ENCODE data around the gene APC2. TPM values are rescaled to one million over a fixed set of nuclear protein-coding genes. Genes with fewer than 3 reads are reported as not detected.
A peak's percentile ranks its signal among the peaks of the same experiment; 100 is the strongest.

The APC2 gene
- total RNA-seq, 1 experiment from 2014 or later, result 1.4 TPM

DNA sequence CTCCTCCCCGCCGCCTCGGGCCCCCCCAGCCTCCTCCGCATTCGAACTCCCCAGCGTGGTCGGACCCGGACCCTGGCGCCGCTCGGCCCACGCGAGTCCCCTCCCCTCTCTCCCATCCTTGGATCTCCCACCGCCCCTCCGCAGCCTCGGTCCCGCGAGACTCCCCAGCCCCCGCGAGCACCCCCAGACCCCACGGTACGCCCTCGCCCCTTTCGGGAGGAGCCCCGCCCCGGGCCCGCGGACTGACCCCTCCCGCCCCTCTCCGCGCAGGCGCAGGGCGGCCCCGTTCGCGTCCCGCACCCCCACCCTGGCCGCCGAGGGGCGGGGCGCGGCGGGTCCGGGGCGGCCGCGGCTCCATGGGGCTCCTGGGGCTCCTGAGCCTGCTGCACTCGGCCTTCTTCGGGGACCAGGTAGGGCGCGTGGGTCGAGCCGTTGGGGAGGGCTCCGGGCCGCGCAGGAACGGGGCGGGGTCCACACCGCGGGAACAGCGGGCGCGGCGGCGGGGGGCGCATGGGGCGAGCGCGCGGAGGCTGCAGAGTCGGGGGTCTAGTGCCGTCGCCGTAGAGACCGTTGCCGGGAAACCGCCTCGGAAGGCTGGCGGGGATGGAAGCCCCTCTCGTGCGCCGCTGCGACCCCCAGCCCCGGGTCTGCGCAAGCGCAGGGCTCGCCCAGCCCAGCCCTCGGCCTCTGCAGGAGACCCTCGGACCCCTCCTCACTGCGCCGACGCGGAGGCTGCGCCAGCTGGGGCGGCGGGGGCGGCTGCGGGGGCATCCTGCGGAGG lies 3.8 kb upstream of the APC2 start:
- Mint-ChIP-seq H3K4me3 (no peak overlapping the region), H3K4me1 (peaks cover 11% of the 10 kb centered on the region), H3K27me3 (ENCODE audit: low read depth) (peaks cover 46% of the 10 kb centered on the region), H3K36me3 (peaks cover 16% of the 10 kb centered on the region), H3K27ac (no peak overlapping the region), H3K9me3 (no peaks in the 10 kb centered on the region)
- ChIA-PET CTCF (interaction anchor here (1.0 to 5.0 kb wide), 14 partner anchors 9 to 347 kb away, joined by 3 to 56 read pairs (median 6); partner anchors contain the start of gene CIRBP), POLR2A (interaction anchor here (1.4 kb wide), 1 partner anchor 43 kb away, joined by 5 read pairs; no protein-coding TSS in a partner anchor)
- TF ChIP-seq, protein P1, sequence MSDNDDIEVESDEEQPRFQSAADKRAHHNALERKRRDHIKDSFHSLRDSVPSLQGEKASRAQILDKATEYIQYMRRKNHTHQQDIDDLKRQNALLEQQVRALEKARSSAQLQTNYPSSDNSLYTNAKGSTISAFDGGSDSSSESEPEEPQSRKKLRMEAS (CRISPR knock-in tag; IDR thresholded peaks at IDR 0.05), result no peak
- TF ChIP-seq CBFB (CRISPR knock-in tag; IDR thresholded peaks at IDR 0.05; ENCODE audit: low read depth) (0 out of 2 replicates have a peak, but pooled peaks have one; percentile 11), ZNF219 (CRISPR knock-in tag; IDR thresholded peaks at IDR 0.05; ENCODE audit: borderline replicate concordance) (no peak), TP53 (CRISPR knock-in tag; IDR thresholded peaks at IDR 0.05) (0 out of 2 replicates have a peak, but pooled peaks have one; percentile 59)
- TF ChIP-seq, protein P2, sequence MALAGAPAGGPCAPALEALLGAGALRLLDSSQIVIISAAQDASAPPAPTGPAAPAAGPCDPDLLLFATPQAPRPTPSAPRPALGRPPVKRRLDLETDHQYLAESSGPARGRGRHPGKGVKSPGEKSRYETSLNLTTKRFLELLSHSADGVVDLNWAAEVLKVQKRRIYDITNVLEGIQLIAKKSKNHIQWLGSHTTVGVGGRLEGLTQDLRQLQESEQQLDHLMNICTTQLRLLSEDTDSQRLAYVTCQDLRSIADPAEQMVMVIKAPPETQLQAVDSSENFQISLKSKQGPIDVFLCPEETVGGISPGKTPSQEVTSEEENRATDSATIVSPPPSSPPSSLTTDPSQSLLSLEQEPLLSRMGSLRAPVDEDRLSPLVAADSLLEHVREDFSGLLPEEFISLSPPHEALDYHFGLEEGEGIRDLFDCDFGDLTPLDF (CRISPR knock-in tag; IDR thresholded peaks at IDR 0.05), result no peak
- TF ChIP-seq, protein P3, sequence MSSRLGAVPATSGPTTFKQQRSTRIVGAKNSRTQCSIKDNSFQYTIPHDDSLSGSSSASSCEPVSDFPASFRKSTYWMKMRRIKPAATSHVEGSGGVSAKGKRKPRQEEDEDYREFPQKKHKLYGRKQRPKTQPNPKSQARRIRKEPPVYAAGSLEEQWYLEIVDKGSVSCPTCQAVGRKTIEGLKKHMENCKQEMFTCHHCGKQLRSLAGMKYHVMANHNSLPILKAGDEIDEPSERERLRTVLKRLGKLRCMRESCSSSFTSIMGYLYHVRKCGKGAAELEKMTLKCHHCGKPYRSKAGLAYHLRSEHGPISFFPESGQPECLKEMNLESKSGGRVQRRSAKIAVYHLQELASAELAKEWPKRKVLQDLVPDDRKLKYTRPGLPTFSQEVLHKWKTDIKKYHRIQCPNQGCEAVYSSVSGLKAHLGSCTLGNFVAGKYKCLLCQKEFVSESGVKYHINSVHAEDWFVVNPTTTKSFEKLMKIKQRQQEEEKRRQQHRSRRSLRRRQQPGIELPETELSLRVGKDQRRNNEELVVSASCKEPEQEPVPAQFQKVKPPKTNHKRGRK (CRISPR knock-in tag; IDR thresholded peaks at IDR 0.05; ENCODE audit: borderline replicate concordance), result no peak
- TF ChIP-seq, protein P4, sequence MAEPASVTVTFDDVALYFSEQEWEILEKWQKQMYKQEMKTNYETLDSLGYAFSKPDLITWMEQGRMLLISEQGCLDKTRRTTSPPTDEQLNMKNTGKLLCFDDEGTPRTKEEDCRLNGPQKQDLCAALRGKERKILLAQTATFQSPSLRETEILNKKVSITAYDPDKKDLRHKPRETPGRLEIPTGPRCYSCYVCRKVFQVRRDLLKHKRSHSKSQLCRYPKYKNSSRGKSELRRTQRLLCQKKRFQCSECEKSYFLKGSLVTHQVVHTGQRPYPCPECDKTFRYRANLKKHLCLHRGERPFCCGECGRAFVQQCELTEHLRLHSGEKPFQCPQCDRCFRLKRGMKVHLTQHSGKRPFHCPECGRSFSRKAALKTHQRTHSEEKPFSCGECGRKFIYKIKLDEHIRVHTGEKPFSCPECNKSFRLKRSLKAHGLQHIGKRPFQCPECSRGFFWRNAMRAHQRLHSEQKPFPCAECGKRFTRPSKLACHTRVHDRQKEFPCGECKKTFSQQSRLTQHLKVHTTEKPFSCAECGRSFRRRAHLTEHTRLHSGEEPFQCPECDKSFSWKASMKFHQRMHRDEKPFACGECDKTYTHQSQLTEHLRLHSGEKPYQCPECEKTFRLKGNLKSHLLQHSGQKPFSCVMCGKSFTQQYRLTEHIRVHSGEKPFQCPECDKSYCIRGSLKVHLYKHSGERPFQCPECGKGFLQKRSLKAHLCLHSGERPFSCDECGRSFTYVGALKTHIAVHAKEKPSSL (CRISPR knock-in tag; conservative IDR thresholded peaks at IDR 0.05), result no peak
- TF ChIP-seq, protein P5, sequence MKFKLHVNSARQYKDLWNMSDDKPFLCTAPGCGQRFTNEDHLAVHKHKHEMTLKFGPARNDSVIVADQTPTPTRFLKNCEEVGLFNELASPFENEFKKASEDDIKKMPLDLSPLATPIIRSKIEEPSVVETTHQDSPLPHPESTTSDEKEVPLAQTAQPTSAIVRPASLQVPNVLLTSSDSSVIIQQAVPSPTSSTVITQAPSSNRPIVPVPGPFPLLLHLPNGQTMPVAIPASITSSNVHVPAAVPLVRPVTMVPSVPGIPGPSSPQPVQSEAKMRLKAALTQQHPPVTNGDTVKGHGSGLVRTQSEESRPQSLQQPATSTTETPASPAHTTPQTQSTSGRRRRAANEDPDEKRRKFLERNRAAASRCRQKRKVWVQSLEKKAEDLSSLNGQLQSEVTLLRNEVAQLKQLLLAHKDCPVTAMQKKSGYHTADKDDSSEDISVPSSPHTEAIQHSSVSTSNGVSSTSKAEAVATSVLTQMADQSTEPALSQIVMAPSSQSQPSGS (CRISPR knock-in tag; IDR thresholded peaks at IDR 0.05; ENCODE audit: borderline replicate concordance, low read depth), result no peak
- TF ChIP-seq, protein P6, sequence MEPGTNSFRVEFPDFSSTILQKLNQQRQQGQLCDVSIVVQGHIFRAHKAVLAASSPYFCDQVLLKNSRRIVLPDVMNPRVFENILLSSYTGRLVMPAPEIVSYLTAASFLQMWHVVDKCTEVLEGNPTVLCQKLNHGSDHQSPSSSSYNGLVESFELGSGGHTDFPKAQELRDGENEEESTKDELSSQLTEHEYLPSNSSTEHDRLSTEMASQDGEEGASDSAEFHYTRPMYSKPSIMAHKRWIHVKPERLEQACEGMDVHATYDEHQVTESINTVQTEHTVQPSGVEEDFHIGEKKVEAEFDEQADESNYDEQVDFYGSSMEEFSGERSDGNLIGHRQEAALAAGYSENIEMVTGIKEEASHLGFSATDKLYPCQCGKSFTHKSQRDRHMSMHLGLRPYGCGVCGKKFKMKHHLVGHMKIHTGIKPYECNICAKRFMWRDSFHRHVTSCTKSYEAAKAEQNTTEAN (CRISPR knock-in tag; IDR thresholded peaks at IDR 0.05), result no peak
- DNase-seq (ENCODE audit: low spot score) (peak; percentile 70), ATAC-seq (peak; percentile 5; the same call in 1 of the 2 replicates)

DNA sequence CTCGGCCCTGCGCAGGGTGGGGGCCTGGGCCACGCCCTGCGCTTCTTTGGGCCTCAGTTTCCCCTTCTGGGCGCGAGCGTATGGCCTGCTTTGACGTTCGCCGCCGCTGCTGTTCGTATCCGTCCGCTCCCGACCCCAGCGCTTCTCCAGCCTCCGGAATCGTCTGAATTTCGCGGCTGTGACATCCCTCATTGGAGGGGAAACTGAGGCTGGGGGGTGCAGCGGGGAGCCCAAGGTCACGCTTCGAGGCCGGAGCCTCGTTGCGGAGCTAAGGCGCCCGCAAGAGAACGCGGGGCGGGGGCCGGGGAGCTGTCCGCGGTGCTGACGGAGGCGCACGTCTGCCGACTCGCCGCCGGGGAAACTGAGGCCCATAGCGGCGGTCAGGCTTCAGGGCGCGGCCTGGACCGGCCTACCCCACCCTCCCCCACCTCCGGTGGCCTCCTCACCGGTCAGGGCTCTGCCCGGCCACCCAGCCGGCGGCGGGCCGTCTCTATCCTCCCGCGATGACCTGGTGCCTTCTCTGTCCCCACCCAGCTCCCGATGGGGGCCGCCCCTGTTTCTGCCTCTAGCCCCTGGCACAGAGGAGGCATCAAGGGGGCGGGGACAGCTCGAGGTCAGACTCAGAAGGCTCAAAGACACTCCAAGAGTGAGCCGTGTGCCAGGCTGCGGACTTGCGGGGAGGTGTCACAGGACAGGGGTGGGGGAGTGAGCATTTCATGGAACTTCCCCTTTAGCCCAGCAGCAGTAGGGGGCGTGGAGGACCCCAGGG lies 3.0 kb upstream of the APC2 start:
- peaks cover 54% of the 10 kb centered on the region for H3K27me3 Mint-ChIP-seq (ENCODE audit: low read depth)
- peaks cover 9% of the 10 kb centered on the region; the same call in 1 of the 2 replicates for H3K4me1 Mint-ChIP-seq
- H3K9me3 Mint-ChIP-seq, result no peaks in the 10 kb centered on the region
- ChIA-PET POLR2A (interaction anchor here (0.6 kb wide), 1 partner anchor 9 kb away, joined by 3 read pairs; no protein-coding TSS in a partner anchor), CTCF (interaction anchor here (1.0 to 1.3 kb wide), 5 partner anchors 9 to 180 kb away, joined by 3 to 9 read pairs (median 4); partner anchors contain the start of gene CIRBP)
- H3K27ac Mint-ChIP-seq, result no peak overlapping the region
- peak overlapping the region; percentile 55 for H3K4me3 Mint-ChIP-seq
- H3K36me3 Mint-ChIP-seq, result peaks cover 8% of the 10 kb centered on the region
- DNase-seq (ENCODE audit: low spot score), result peak; percentile 58
- no peak for ATAC-seq
- TF ChIP-seq RORB (CRISPR knock-in tag; IDR thresholded peaks at IDR 0.05) (no peak), OVOL2 (CRISPR knock-in tag; IDR thresholded peaks at IDR 0.05; ENCODE audit: borderline replicate concordance) (no peak), SMAD4 (CRISPR knock-in tag; IDR thresholded peaks at IDR 0.05) (peak; percentile 63; the same call in 1 of the 2 replicates), GRHL2 (CRISPR knock-in tag; IDR thresholded peaks at IDR 0.05; ENCODE audit: insufficient replicate concordance, severe bottlenecking) (no peak), ZNF219 (CRISPR knock-in tag; IDR thresholded peaks at IDR 0.05; ENCODE audit: borderline replicate concordance) (peak; percentile 79; the same call in 1 of the 2 replicates), PRRX2 (CRISPR knock-in tag; IDR thresholded peaks at IDR 0.05) (no peak), SP1 (CRISPR knock-in tag; conservative IDR thresholded peaks at IDR 0.05) (peak; percentile 50), CBFB (CRISPR knock-in tag; IDR thresholded peaks at IDR 0.05; ENCODE audit: low read depth) (no peak), ZNF232 (CRISPR knock-in tag; IDR thresholded peaks at IDR 0.05) (peak; percentile 88; the same call in 1 of the 2 replicates), FOXP1 (CRISPR knock-in tag; IDR thresholded peaks at IDR 0.05; ENCODE audit: borderline replicate concordance) (peak; percentile 97), CREB1 (CRISPR knock-in tag; IDR thresholded peaks at IDR 0.05) (0 out of 2 replicates have a peak, but pooled peaks have one; percentile 36)
- TF ChIP-seq, protein P7, sequence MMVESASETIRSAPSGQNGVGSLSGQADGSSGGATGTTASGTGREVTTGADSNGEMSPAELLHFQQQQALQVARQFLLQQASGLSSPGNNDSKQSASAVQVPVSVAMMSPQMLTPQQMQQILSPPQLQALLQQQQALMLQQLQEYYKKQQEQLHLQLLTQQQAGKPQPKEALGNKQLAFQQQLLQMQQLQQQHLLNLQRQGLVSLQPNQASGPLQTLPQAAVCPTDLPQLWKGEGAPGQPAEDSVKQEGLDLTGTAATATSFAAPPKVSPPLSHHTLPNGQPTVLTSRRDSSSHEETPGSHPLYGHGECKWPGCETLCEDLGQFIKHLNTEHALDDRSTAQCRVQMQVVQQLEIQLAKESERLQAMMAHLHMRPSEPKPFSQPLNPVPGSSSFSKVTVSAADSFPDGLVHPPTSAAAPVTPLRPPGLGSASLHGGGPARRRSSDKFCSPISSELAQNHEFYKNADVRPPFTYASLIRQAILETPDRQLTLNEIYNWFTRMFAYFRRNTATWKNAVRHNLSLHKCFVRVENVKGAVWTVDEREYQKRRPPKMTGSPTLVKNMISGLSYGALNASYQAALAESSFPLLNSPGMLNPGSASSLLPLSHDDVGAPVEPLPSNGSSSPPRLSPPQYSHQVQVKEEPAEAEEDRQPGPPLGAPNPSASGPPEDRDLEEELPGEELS (CRISPR knock-in tag; IDR thresholded peaks at IDR 0.05), result peak; percentile 96
- TF ChIP-seq, protein P2 (CRISPR knock-in tag; IDR thresholded peaks at IDR 0.05), result 0 out of 2 replicates have a peak, but pooled peaks have one; percentile 48

Data from WTC11 (cell line).